ENCODE measurements around the gene SH3YL1.

DNA sequence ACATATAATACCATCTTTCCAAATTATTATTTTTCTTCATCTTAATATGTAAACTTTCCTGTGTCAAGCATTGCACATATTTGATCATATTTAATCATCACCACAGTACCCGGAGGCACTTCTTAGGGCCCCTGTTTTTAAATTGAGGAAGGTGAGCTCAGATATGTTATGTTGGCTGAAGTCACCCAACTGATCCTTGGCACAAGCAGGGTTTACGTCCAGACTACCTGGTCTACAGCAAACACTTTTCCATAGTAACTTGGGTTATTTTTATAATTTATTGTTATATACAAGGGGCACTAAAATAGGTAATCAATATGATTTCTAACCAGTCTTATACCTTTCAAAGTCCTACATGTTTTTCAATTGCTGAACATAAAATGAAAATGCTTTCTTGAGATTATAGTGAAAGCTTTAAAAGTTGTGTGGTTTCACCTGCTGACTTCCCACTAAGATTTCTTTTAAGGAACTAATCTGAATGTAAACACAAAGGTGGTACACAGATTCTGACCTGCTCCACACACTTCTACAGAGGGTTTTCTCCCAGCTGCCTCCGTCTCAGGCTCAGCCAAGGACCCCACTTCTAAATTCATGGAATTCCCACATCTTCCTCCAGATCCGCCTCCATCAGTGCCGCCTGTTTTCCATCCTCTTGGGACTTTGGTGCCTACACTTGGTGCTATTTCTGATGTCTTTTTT lies 52.2 kb downstream of the SH3YL1 start:
- TF ChIP-seq, protein P1, sequence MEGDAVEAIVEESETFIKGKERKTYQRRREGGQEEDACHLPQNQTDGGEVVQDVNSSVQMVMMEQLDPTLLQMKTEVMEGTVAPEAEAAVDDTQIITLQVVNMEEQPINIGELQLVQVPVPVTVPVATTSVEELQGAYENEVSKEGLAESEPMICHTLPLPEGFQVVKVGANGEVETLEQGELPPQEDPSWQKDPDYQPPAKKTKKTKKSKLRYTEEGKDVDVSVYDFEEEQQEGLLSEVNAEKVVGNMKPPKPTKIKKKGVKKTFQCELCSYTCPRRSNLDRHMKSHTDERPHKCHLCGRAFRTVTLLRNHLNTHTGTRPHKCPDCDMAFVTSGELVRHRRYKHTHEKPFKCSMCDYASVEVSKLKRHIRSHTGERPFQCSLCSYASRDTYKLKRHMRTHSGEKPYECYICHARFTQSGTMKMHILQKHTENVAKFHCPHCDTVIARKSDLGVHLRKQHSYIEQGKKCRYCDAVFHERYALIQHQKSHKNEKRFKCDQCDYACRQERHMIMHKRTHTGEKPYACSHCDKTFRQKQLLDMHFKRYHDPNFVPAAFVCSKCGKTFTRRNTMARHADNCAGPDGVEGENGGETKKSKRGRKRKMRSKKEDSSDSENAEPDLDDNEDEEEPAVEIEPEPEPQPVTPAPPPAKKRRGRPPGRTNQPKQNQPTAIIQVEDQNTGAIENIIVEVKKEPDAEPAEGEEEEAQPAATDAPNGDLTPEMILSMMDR (IDR thresholded peaks at IDR 0.05) = no peak
- TF ChIP-seq POLR2A (IDR thresholded peaks at IDR 0.05) = no peak

All from prostate gland (tissue), 2 donors.